H1 (cell line): ENCODE data around the gene ARL5A. TPM values are rescaled to one million over a fixed set of nuclear protein-coding genes. Genes with fewer than 3 reads are reported as not detected.
"Not testable (repeated sequence)": the region's sequence is repeated elsewhere in the genome, so short reads cannot be mapped to it uniquely, and the experiment has no call there.

Experiments
- CTCF ChIA-PET: fragments of 300-600 bp; sonication (Branson Sonifier 250); formaldehyde crosslinking; loops from one replicate; lab custom pipeline; 2021; ENCODE audit not compliant: partially characterized antibody; lab: Charles Lee
- POLR2A ChIA-PET: fragments of 300-600 bp; sonication (Branson Sonifier 250); formaldehyde crosslinking; loops from one replicate; lab custom pipeline; 2021; ENCODE audit warnings: inconsistent platforms; ENCODE audit not compliant: partially characterized antibody; lab: Charles Lee
- DNase-seq, 2 experiments: peaks; one replicate each; pipeline versions ENCODE4 v3.0.0 to v3.0.0-alpha.2; 2010 to 2022; ENCODE audit warnings: low spot score in 2 of 2, low read depth in 1 of 2, mixed read lengths in 1 of 2
- FAIRE-seq: peaks from 2 replicates; lab custom pipeline; 2011; peaks lifted over from hg19 to GRCh38; lab: Jason Lieb, UNC
- H2AFZ ChIP-seq: 2 replicates; pipeline ENCODE4 v1.8.1; 2012; ENCODE audit warnings: low read length, inconsistent platforms
- H2AK5ac ChIP-seq: 2 replicates; pipeline ENCODE4 v1.6.1; 2013; ENCODE audit warnings: low read depth, low read length
- H2BK120ac ChIP-seq: replicated peaks from 2 replicates; pipeline ENCODE3; 2013; ENCODE audit warnings: low read depth, low read length, inconsistent platforms
- H2BK12ac ChIP-seq: 2 replicates; pipeline ENCODE4 v1.6.1; 2013; ENCODE audit warnings: low read depth, low read length
- H2BK15ac ChIP-seq: 2 replicates; pipeline ENCODE4 v1.6.1; 2013; ENCODE audit warnings: low read length
- H2BK20ac ChIP-seq: 2 replicates; pipeline ENCODE4 v1.6.1; 2013; ENCODE audit warnings: low read length
- H2BK5ac ChIP-seq: 2 replicates; pipeline ENCODE4 v1.6.1; 2013; ENCODE audit warnings: low read depth, low read length
- H3K14ac ChIP-seq: 2 replicates; pipeline ENCODE4 v1.6.1; 2013; ENCODE audit warnings: inconsistent platforms; ENCODE audit not compliant: insufficient read length
- H3K18ac ChIP-seq: 2 replicates; pipeline ENCODE4 v1.6.1; 2013; ENCODE audit warnings: low read length; ENCODE audit errors: extremely low read depth
- H3K23ac ChIP-seq: 2 replicates; pipeline ENCODE4 v1.6.1; 2013; ENCODE audit warnings: inconsistent platforms; ENCODE audit not compliant: insufficient read length
- H3K23me2 ChIP-seq: 2 replicates; pipeline ENCODE4 v1.6.1; 2013; ENCODE audit warnings: low read depth, low read length
- H3K27ac ChIP-seq: 2 replicates; pipeline ENCODE4 v1.6.1; 2011; ENCODE audit warnings: low read depth, low read length, inconsistent platforms
- H3K27me3 ChIP-seq, 4 experiments: replicated peaks in 1 of 4; 1 replicate in 1 of 4; 2 replicates in 3 of 4; pipeline versions ENCODE4 v1.6.1 to v1.8.1; 2011 to 2013; ENCODE audit warnings: low read length in 3 of 4, mild to moderate bottlenecking in 3 of 4, inconsistent platforms in 2 of 4, mixed read lengths in 2 of 4, moderate library complexity in 1 of 4; ENCODE audit not compliant: control insufficient read depth in 3 of 4, insufficient read depth in 3 of 4; ENCODE audit errors: extremely low read depth in 1 of 4
- H3K36me3 ChIP-seq, 4 experiments: 2 replicates each; pipeline versions ENCODE4 v1.6.1 to v1.8.1; 2011 to 2013; ENCODE audit warnings: mild to moderate bottlenecking in 4 of 4, low read length in 3 of 4, moderate library complexity in 2 of 4, control low read depth in 1 of 4, inconsistent platforms in 1 of 4; ENCODE audit not compliant: insufficient read depth in 4 of 4, control insufficient read depth in 2 of 4
- H3K4ac ChIP-seq: replicated peaks from 2 replicates; pipeline ENCODE3; 2013; ENCODE audit warnings: low read length, low read depth, mixed read lengths, inconsistent platforms; ENCODE audit not compliant: insufficient read length
- H3K4me1 ChIP-seq, 4 experiments: replicated peaks in 1 of 4; 1 replicate in 1 of 4; 2 replicates in 3 of 4; pipeline versions ENCODE4 v1.6.1 to v1.8.1; 2011 to 2013; ENCODE audit warnings: low read length in 3 of 4, inconsistent platforms in 2 of 4, mixed read lengths in 1 of 4; ENCODE audit not compliant: insufficient read depth in 4 of 4, control insufficient read depth in 3 of 4
- H3K4me2 ChIP-seq, 2 experiments: 2 replicates each; pipeline versions ENCODE4 v1.6.1 to v1.8.1; 2011 to 2013; ENCODE audit warnings: low read depth in 2 of 2, low read length in 2 of 2, control low read depth in 1 of 2, inconsistent platforms in 1 of 2, mild to moderate bottlenecking in 1 of 2; ENCODE audit not compliant: insufficient read depth in 1 of 2
- H3K4me3 ChIP-seq, 4 experiments: fragments of 200-600, 300-600 bp in 1 of 4; sonication (generic), shearing (Covaris generic), sonication (Bioruptor Twin) in 1 of 4; 2 replicates each; pipeline versions ENCODE4 v1.5.1 to v1.8.1; 2011 to 2016; ENCODE audit warnings: low read length in 4 of 4, low read depth in 3 of 4, control low read depth in 2 of 4, inconsistent platforms in 2 of 4, mild to moderate bottlenecking in 2 of 4, mixed read lengths in 1 of 4, moderate library complexity in 1 of 4; ENCODE audit not compliant: insufficient read depth in 2 of 4; ENCODE audit errors: extremely low read depth in 1 of 4
- H3K56ac ChIP-seq: replicated peaks from 2 replicates; pipeline ENCODE3; 2013; ENCODE audit warnings: low read depth, mild to moderate bottlenecking, mixed read lengths, low read length, inconsistent platforms; ENCODE audit not compliant: insufficient read length
- H3K79me1 ChIP-seq: 2 replicates; pipeline ENCODE4 v1.6.1; 2013; ENCODE audit warnings: low read depth, low read length, control low read depth
- H3K79me2 ChIP-seq, 2 experiments: 2 replicates each; pipeline versions ENCODE4 v1.6.1 to v1.8.1; 2012 to 2013; ENCODE audit warnings: low read length in 2 of 2, mild to moderate bottlenecking in 2 of 2, inconsistent platforms in 1 of 2; ENCODE audit not compliant: insufficient read depth in 2 of 2, control insufficient read depth in 1 of 2
- H3K9ac ChIP-seq, 4 experiments: replicated peaks in 1 of 4; 1 replicate in 1 of 4; 2 replicates in 3 of 4; pipeline versions ENCODE4 v1.6.1 to v1.8.1; 2011 to 2013; ENCODE audit warnings: low read depth in 3 of 4, low read length in 3 of 4, control low read depth in 2 of 4, mild to moderate bottlenecking in 2 of 4, moderate library complexity in 2 of 4, inconsistent platforms in 1 of 4; ENCODE audit errors: extremely low read depth in 1 of 4
- H3K9me3 ChIP-seq, 2 experiments: 2 replicates each; pipeline versions ENCODE4 v1.6.1 to v1.8.1; 2012 to 2013; ENCODE audit warnings: mild to moderate bottlenecking in 2 of 2, moderate library complexity in 2 of 2, control low read depth in 1 of 2, inconsistent platforms in 1 of 2, low read depth in 1 of 2, low read length in 1 of 2, mixed read lengths in 1 of 2; ENCODE audit not compliant: insufficient read depth in 2 of 2
- H4K20me1 ChIP-seq, 2 experiments: replicated peaks in 1 of 2; 2 replicates each; pipeline versions ENCODE3 to v1.8.1; 2011 to 2013; ENCODE audit warnings: inconsistent platforms in 2 of 2, low read length in 2 of 2, mild to moderate bottlenecking in 1 of 2; ENCODE audit not compliant: insufficient read depth in 2 of 2, control insufficient read depth in 1 of 2
- H4K5ac ChIP-seq: 2 replicates; pipeline ENCODE4 v1.6.1; 2013; ENCODE audit warnings: low read length, low read depth, mixed read lengths, inconsistent platforms; ENCODE audit not compliant: insufficient read length
- H4K8ac ChIP-seq: 2 replicates; pipeline ENCODE4 v1.8.0; 2013; ENCODE audit warnings: mild to moderate bottlenecking, moderate library complexity, low read length, inconsistent platforms; ENCODE audit not compliant: insufficient read depth; ENCODE audit errors: extremely low read depth
- H4K91ac ChIP-seq: replicated peaks from 2 replicates; pipeline ENCODE3; 2013; ENCODE audit warnings: low read length, mixed read lengths, inconsistent platforms; ENCODE audit not compliant: insufficient read length
- WGBS, 2 experiments: shearing (Covaris generic) in 1 of 2; methylation state at CpG; one replicate each; pipeline versions ENCODE4 v1.1.6 to v1.1.7; 2013 to 2015; ENCODE audit warnings: low lambda C conversion rate in 2 of 2, mixed read lengths in 2 of 2, inconsistent platforms in 1 of 2, low coverage in 1 of 2, missing lambda C conversion rate in 1 of 2; ENCODE audit not compliant: insufficient replicate concordance in 2 of 2, insufficient coverage in 1 of 2, insufficient read length in 1 of 2; ENCODE audit errors: extremely low coverage in 1 of 2, missing lambda C conversion rate in 1 of 2; 5-methylcytosine and 5-hydroxymethylcytosine counted together
- polyA plus RNA-seq, 7 experiments: library from polyadenylated mRNA; depleted of rRNA in 3 of 7; stranded (reverse) in 5 of 7; unstranded in 2 of 7; fragments of >200 nt in 5 of 7; fragments of 200-250 nt in 2 of 7; gene quantifications; 1 replicate in 5 of 7; 2 replicates in 1 of 7; 4 replicates in 1 of 7; pipeline versions ENCODE4 v1.2.1 to v1.2.3, GENCODE V29; 2011 to 2013; ENCODE audit warnings: missing spikeins in 2 of 7, mixed read lengths in 2 of 7
- total RNA-seq: library from RNA; stranded (reverse); fragmentation: NEBNext Ultra II Directional; extraction: Animal tissue kit (Norgen Biotek cat#: 25700); gene quantifications from 2 replicates; pipeline ENCODE4 v1.2.1, GENCODE V29; 2021

The ARL5A gene
- total and polyA plus RNA-seq, 2 of the 8 experiments (the other 6 are each of a cell fraction or from before 2014, with no cell fraction given): 12.6 to 86.3 TPM

DNA sequence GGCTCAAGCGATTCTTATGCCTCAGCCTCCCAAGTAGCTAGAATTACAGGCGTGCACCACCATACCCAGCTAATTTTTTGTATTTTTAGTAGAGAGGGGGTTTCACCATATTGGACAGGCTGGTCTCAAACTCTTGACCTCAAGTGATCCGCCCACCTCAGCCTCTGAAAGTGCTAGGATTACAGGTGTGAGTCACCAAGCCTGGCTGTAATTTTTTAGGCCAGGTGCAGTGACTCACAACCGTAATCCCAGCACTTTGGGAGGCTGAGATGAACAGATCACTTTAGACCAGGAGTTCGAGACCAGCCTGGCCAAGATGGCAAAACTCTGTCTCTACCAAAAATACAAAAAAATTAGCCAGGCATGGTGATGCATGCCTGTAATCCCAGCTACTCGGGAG, 33.8 kb downstream of the ARL5A start:
- ChIA-PET CTCF (interaction anchor here (1.3 kb wide), 1 partner anchor 11 kb away, joined by 3 read pairs; no protein-coding TSS in a partner anchor), POLR2A (interaction anchor here (1.6 kb wide), 1 partner anchor 12 kb away, joined by 4 read pairs; no protein-coding TSS in a partner anchor)
- H2AK5ac ChIP-seq, H4K5ac ChIP-seq, H3K4me3 ChIP-seq, DNase-seq, H3K4me2 ChIP-seq, FAIRE-seq, H3K79me2 ChIP-seq, H3K27me3 ChIP-seq, H3K9me3 ChIP-seq, H3K18ac ChIP-seq, H3K23me2 ChIP-seq, H3K79me1 ChIP-seq, H3K27ac ChIP-seq, H4K8ac ChIP-seq, H3K4ac ChIP-seq, H3K14ac ChIP-seq, H3K56ac ChIP-seq, H2BK120ac ChIP-seq, H2AFZ ChIP-seq, H3K36me3 ChIP-seq, H2BK15ac ChIP-seq, H3K23ac ChIP-seq, H4K20me1 ChIP-seq, H2BK5ac ChIP-seq, H2BK20ac ChIP-seq, H3K9ac ChIP-seq, H3K4me1 ChIP-seq, H2BK12ac ChIP-seq, H4K91ac ChIP-seq: not testable (repeated sequence)
- 89% methylated on average over 6 of the region's 6 CpGs; no CpG with 5 or more reads in 1 of the 2 experiments for WGBS, 2 experiments
